H54 (cell line): ENCODE data around the gene FAM222A.

Experiments
- DNase-seq: peaks from one replicate; pipeline ENCODE4 v3.0.0; 2011; ENCODE audit warnings: low spot score, mixed read lengths; ENCODE audit not compliant: insufficient read length
- FAIRE-seq: peaks from 3 replicates; lab custom pipeline; 2011; peaks lifted over from hg19 to GRCh38; lab: Jason Lieb, UNC
- POLR2A ChIP-seq: IDR thresholded peaks from 2 replicates; pipeline ENCODE4 v1.6.1; 2011; ENCODE audit warnings: low read depth, mild to moderate bottlenecking, low read length

Gene FAM222A

GRCh38 chr12:109753054-109753401, 39.4 kb downstream of the FAM222A start:
- TF ChIP-seq POLR2A: no peak
- FAIRE-seq (no peak), DNase-seq (no peak)

GRCh38 chr12:109753959-109754358, 40.3 kb downstream of the FAM222A start:
- FAIRE-seq (no peak), DNase-seq (no peak)
- no peak for TF ChIP-seq POLR2A

GRCh38 chr12:109756457-109756856, 42.8 kb downstream of the FAM222A start:
- TF ChIP-seq POLR2A: no peak
- no peak for FAIRE-seq
- DNase-seq: no peak

- DNase-seq (no peak), FAIRE-seq (no peak)
- TF ChIP-seq POLR2A: no peak
These were observed 44.1 kb downstream of the FAM222A start for GRCh38 chr12:109757671-109758265.

DNA sequence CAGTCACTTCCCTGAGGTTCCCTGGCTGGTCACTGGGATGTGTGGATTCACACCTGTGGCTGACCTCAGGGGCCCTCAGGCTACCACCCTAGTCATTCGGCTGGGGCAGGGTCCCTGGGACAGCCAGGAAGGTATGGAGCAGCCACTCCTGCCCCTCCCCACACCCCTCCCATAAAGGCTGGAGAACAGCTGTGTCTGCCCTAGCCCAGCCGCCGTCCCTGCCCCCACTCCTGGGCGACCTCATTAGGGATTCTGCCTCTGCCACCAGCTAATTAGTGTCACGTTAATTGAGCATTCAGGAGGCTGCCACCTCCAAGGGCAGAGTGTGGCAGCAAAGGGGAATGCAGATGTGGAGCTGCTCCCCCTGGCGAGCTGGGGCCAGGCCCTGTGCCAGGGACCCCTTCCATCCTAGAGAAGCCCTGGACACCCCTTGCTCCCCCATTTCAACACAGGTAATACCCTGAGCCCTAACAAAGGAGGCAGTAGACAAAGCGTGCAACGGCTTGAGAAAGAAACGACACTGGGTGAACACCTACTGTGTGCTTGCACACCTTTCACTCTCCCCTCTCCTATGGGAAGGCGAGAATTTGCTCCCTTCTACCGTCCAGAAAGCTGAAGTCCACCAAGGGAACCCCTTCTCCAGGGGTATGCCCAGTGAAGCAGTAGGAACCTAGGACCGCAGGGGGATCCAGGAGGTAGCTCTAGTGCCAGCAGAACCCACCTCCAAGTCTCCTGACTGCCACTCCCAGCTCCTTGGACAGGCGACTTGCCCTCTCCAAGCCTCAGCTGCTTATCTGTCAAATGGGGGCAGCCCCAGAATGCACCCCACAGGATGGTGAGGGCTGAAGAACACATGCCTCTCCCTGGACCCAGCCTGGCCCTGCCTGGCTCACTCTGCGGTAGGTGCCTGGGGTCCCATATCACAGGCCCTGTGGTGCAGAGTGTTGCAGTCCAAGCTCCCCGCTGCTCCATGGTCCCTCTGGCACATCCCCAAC, 45.1 kb downstream of the FAM222A start:
- FAIRE-seq (no peak), DNase-seq (no peak)
- TF ChIP-seq POLR2A: no peak

DNA sequence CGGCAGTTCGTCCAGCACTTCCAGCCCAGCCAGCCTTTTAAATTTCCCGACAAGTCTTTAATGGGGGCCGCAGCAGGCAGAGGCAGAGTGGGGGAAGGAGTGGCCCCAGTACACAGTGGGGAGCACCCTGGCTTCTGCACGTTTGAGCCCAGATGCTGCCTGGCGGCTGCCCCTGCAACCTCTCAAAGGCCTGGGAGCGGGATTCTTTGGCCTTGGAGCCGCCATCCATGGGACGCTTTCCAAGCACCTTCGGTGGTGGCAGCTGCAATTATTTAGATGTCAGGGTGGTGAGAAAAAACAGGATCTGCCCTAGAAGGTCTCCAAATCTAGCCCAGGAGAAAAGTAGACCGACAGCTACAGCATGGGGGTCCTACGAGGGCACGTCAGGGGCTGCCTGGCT, 46.0 kb downstream of the FAM222A start:
- TF ChIP-seq POLR2A: no peak
- no peak for FAIRE-seq
- no peak for DNase-seq

DNA sequence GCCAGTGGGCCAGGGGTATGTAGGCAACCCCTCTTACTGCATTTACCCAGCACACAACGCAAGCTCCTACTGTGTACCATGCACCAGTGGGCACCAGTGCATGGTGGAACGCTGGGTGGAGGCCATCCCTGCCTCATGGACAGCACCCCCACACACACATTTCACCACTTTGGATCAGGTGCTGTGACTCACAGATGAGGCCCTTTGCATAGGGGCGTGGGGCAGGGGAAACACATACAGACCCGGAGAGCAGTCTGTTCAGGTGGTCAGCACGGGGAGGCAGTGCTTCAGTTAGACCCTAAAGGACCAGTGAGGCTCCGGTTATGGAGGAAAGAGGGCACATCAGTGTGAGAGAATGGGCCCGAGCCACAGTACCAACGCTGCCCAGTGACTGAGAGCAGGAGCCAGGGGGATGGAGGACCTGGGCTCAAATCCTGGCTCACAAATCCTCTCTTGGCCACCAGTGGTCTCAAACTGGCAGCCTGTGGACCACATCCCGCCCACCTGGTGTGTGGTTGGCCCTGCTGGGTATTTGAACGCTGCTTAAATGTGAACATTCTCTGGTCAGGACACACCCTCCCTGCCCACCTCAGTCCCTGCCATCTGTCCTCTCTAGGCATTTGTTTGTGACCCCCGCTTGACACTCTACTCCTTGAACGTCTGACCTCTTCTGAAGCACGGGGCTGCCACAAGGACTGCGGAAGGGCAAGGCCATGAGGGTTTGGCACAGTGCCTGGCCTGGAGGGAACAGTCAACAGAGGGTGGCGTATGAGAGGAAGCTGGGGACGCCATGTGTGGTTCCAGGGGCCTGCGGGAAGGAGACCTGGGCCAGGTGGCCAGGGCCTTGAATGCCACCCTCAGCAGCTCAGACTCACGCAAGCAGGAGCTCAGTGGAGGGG, 46.7 kb downstream of the FAM222A start:
- DNase-seq (no peak), FAIRE-seq (no peak)
- no peak for TF ChIP-seq POLR2A

- DNase-seq: no peak
- TF ChIP-seq POLR2A: no peak
These were observed 47.6 kb downstream of the FAM222A start for GRCh38 chr12:109760930-109761921.

GRCh38 chr12:109762071-109762672, 48.5 kb downstream of the FAM222A start:
- no peak for DNase-seq
- TF ChIP-seq POLR2A: no peak
- FAIRE-seq: no peak

More at GRCh38 chr12:109760930-109761921, 47.6 kb downstream of the FAM222A start:
- no peak for FAIRE-seq

- no peak for TF ChIP-seq POLR2A
- FAIRE-seq (no peak), DNase-seq (no peak)
These were observed 49.1 kb downstream of the FAM222A start for GRCh38 chr12:109762673-109763191.

GRCh38 chr12:109763201-109763841, 49.7 kb downstream of the FAM222A start:
- peak; percentile 77 for DNase-seq
- no peak for TF ChIP-seq POLR2A
- FAIRE-seq: peak; percentile 67
